Activated CD8-positive, alpha-beta memory T cell treated with anti-CD3 and anti-CD28 coated beads, Interleukin-2, amount 10 ng/mL, durations not matched to agents 7 days and 5 days (primary cell): ENCODE results near the gene CRIP1. TPM values are rescaled to one million over a fixed set of nuclear protein-coding genes. Genes with fewer than 3 reads are reported as not detected.

Experiments used
- ATAC-seq: fragments of 150-1000 bp; cut with Tn5 transposase; one replicate; pipeline ENCODE4 v1.10.0; 2021; ENCODE audit warnings: moderate library complexity
- CTCF ChIA-PET: fragments of 350-600 bp; sonication (Branson Sonifier 250); formaldehyde crosslinking; loops from one replicate; lab custom pipeline; 2021; ENCODE audit warnings: antibody characterized with exemption; lab: Charles Lee
- DNase-seq: peaks from one replicate; pipeline ENCODE4 v3.0.0-alpha.2; 2020
- H3K27ac Mint-ChIP-seq: one replicate; pipeline ENCODE4 v1.8.0; 2021; ENCODE audit warnings: mild to moderate bottlenecking, mixed read lengths
- H3K27me3 Mint-ChIP-seq: one replicate; pipeline ENCODE4 v1.8.0; 2021; ENCODE audit warnings: mixed read lengths
- H3K36me3 Mint-ChIP-seq: one replicate; pipeline ENCODE4 v1.8.0; 2021; ENCODE audit warnings: mild to moderate bottlenecking, mixed read lengths
- H3K4me1 Mint-ChIP-seq: one replicate; pipeline ENCODE4 v1.8.0; 2021; ENCODE audit warnings: mixed read lengths
- H3K4me3 Mint-ChIP-seq: one replicate; pipeline ENCODE4 v1.8.0; 2021; ENCODE audit warnings: mild to moderate bottlenecking, moderate library complexity, mixed read lengths
- H3K9me3 Mint-ChIP-seq: one replicate; pipeline ENCODE4 v1.8.0; 2022; ENCODE audit warnings: low read depth, mixed read lengths
- total RNA-seq, 2 experiments: library from RNA; stranded (reverse); gene quantifications; one replicate each; pipeline ENCODE4 v1.2.3, GENCODE V29; 2021

Gene CRIP1
- total RNA-seq, 2 experiments from 2014 or later, result 546 to 574 TPM

- Mint-ChIP-seq H3K27ac (no peak overlapping the region), H3K36me3 (peaks cover 8% of the 10 kb centered on the region), H3K4me1 (no peaks in the 10 kb centered on the region), H3K4me3 (no peak overlapping the region), H3K27me3 (no peaks in the 10 kb centered on the region), H3K9me3 (no peaks in the 10 kb centered on the region)
- CTCF ChIA-PET, result no interaction called here
- DNase-seq (no peak), ATAC-seq (no peak)
These were observed 29.7 kb upstream of the CRIP1 start for GRCh38 chr14:105456736-105457617.

DNA sequence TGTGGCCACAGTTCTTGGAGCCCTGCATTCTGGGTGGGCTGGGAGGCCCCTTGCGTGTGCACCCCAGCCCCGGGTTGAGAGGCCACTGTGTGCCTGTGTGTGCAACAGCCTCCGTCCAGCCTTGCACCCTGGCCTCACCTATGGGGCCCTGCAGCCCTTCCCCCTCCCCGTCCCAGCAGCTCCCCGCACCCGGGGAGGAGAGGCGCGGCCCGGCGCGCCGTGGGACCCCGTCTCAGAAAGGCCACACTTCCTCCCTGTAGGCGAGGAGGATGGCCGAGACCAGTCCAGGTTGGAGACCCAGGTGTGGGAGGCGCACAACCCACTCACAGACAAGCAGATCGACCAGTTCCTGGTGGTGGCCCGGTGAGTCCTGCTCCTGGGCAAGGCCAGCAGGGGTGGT, 28.7 kb upstream of the CRIP1 start:
- no peak overlapping the region for H3K27ac Mint-ChIP-seq
- ATAC-seq (peak; percentile 17), DNase-seq (no peak)
- H3K36me3 Mint-ChIP-seq, result peaks cover 8% of the 10 kb centered on the region
- no peaks in the 10 kb centered on the region for H3K27me3 Mint-ChIP-seq
- H3K9me3 Mint-ChIP-seq, result no peaks in the 10 kb centered on the region
- H3K4me1 Mint-ChIP-seq, result no peaks in the 10 kb centered on the region
- CTCF ChIA-PET, result no interaction called here
- H3K4me3 Mint-ChIP-seq, result no peak overlapping the region

DNA sequence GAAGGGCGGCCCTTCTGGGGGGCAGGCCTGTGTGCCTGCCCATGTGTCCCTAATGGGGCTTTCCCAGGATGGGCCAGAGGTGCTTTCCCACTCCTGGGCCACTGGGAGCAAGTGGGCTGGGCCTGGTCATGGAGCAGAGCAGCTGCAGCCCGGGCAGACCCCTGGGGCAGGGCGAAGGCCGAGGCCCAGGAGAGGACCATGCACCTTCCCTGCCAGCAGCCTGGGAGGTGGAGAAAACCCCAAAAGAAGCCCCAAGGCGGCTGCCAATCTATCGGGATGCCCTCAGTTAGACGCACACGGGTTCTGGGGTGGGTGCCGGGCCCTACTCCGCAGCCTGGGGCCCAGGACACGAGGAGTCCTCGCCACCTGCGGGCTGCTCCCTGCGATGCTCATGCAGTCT, 28.1 kb upstream of the CRIP1 start:
- no peaks in the 10 kb centered on the region for H3K9me3 Mint-ChIP-seq
- peaks cover 8% of the 10 kb centered on the region for H3K36me3 Mint-ChIP-seq
- H3K4me1 Mint-ChIP-seq, result no peaks in the 10 kb centered on the region
- H3K27me3 Mint-ChIP-seq, result no peaks in the 10 kb centered on the region
- no peak overlapping the region for H3K4me3 Mint-ChIP-seq
- H3K27ac Mint-ChIP-seq, result no peak overlapping the region
- DNase-seq (no peak), ATAC-seq (no peak)
- CTCF ChIA-PET, result no interaction called here

GRCh38 chr14:105460116-105460515, 26.6 kb upstream of the CRIP1 start:
- Mint-ChIP-seq H3K4me3 (no peak overlapping the region), H3K27me3 (no peaks in the 10 kb centered on the region), H3K36me3 (peaks cover 12% of the 10 kb centered on the region), H3K4me1 (no peaks in the 10 kb centered on the region), H3K9me3 (no peaks in the 10 kb centered on the region), H3K27ac (no peak overlapping the region)
- DNase-seq (no peak), ATAC-seq (no peak)
- CTCF ChIA-PET, result no interaction called here

- H3K4me1 Mint-ChIP-seq, result no peaks in the 10 kb centered on the region
- no peak for ATAC-seq
- CTCF ChIA-PET, result no interaction called here
- H3K27ac Mint-ChIP-seq, result no peak overlapping the region
- H3K27me3 Mint-ChIP-seq, result no peaks in the 10 kb centered on the region
- no peaks in the 10 kb centered on the region for H3K9me3 Mint-ChIP-seq
- H3K4me3 Mint-ChIP-seq, result no peak overlapping the region
- no peak for DNase-seq
- peaks cover 8% of the 10 kb centered on the region for H3K36me3 Mint-ChIP-seq
These were observed 26.1 kb upstream of the CRIP1 start for GRCh38 chr14:105460616-105461015.

DNA sequence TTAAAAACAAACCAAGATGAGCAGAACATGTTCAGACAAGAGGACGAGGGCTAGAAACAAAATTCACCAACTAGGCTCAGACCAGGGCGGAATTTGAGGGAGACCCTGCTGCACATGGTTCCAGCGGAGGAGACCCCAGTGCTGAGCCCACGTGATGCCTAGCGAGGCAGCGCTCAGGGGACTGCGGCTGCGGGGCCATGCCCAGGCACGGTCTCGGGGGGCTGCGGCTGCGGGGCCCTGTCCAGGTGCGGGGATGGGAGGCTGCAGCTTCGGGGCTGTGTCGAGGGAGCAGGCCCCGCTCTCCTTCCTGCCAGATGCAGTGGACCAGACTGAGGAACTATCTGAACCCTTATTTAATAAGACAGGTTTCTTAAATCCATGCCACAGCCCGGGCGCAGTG, 24.8 kb upstream of the CRIP1 start:
- no peak for ATAC-seq
- CTCF ChIA-PET, result no interaction called here
- Mint-ChIP-seq H3K4me3 (no peak overlapping the region), H3K36me3 (peaks cover 8% of the 10 kb centered on the region), H3K27ac (no peak overlapping the region), H3K4me1 (no peaks in the 10 kb centered on the region), H3K9me3 (no peaks in the 10 kb centered on the region), H3K27me3 (no peaks in the 10 kb centered on the region)
- no peak for DNase-seq

GRCh38 chr14:105464501-105464900, 22.2 kb upstream of the CRIP1 start:
- CTCF ChIA-PET, result no interaction called here
- no peaks in the 10 kb centered on the region for H3K9me3 Mint-ChIP-seq
- ATAC-seq (no peak), DNase-seq (no peak)
- H3K4me3 Mint-ChIP-seq, result no peak overlapping the region
- H3K27ac Mint-ChIP-seq, result no peak overlapping the region
- no peaks in the 10 kb centered on the region for H3K4me1 Mint-ChIP-seq
- H3K36me3 Mint-ChIP-seq, result peaks cover 8% of the 10 kb centered on the region
- H3K27me3 Mint-ChIP-seq, result no peaks in the 10 kb centered on the region

DNA sequence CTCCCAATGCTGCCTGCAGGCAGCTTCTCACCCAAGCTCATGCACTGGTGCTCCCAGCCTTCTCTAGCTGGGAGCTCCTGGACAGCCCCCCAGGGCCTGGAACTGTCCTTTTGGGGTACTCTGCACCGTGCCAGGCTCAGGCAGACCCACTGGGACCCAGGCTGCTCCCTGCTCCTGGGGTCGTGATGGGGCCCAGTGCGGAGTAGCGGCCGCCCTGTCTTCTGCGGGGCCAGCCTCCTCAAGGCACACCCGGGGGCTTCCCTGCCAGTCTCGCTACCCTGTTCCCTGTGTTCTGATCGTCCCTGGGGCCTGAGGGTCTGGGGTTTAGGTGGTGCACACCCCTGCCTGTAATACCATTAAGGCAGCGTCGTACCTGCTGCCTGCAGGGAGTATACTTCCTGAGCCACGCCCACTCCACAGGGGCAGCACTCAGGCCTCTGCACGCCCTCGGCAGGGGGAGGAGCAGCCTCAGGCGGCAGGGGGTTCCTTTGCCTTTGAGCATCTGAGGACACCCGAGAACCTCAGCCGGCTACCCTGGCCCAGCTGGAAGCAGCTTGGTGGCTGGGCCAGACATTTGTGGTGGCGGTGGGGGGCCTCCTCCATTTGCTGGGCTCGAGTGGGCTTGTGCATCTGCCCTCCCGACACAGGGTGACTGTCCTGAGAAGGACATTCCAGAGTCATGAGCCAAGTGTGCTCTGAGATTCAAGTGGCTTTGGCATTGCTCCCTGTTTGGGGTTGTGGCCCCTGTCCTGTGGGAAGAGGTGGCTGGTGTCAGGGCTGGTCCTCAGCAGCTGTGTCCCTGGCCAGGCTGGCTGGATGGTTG, 21.3 kb upstream of the CRIP1 start:
- Mint-ChIP-seq H3K27ac (no peak overlapping the region), H3K36me3 (peaks cover 8% of the 10 kb centered on the region), H3K4me3 (no peak overlapping the region), H3K4me1 (no peaks in the 10 kb centered on the region), H3K27me3 (no peaks in the 10 kb centered on the region), H3K9me3 (no peaks in the 10 kb centered on the region)
- CTCF ChIA-PET, result no interaction called here
- ATAC-seq (no peak), DNase-seq (no peak)

GRCh38 chr14:105466531-105467248, 20.0 kb upstream of the CRIP1 start:
- Mint-ChIP-seq H3K4me3 (no peak overlapping the region), H3K27me3 (no peaks in the 10 kb centered on the region), H3K27ac (no peak overlapping the region), H3K4me1 (no peaks in the 10 kb centered on the region), H3K36me3 (peaks cover 5% of the 10 kb centered on the region), H3K9me3 (no peaks in the 10 kb centered on the region)
- CTCF ChIA-PET, result no interaction called here
- DNase-seq (no peak), ATAC-seq (no peak)

DNA sequence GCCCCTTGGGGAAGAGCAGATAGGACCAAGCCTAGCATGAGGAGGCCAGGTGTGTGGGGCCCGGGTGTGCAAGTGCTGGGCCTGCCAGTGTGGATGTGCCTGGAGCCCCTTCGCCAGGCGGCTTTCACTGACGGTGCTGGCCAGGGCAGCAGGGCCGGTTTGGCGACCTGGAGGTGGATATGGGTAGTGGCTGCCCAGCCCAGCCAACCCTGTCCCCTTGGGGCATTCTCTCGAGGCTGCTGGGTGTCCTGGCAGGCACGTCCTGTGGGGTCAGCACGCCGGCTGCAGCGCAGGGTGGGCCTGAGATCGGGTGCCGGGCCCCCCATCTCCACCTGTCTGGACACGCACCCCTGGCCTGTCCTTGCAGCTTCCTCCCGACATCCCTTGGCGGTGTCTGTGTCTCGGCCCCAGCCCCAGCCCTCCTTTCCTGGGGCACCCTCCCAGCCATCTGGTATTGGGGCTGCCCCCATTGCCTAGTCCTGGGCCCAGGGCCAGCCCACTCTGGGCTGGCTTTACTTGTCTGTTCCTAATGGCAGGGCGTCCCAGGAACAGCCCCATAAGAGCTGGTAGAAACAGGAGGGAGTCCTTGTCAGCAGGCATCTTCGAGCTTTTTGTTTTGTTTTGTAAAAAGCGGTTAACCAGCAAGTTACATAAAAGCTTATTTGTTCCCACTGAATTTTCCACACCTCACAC, 19.3 kb upstream of the CRIP1 start:
- Mint-ChIP-seq H3K4me3 (no peak overlapping the region), H3K27me3 (no peaks in the 10 kb centered on the region), H3K36me3 (peaks cover 5% of the 10 kb centered on the region), H3K4me1 (no peaks in the 10 kb centered on the region), H3K9me3 (no peaks in the 10 kb centered on the region), H3K27ac (no peak overlapping the region)
- no peak for DNase-seq
- CTCF ChIA-PET, result interaction anchor here (1.1 to 1.3 kb wide), 2 partner anchors 13 to 19 kb away, joined by 3 read pairs; no protein-coding TSS in a partner anchor
- no peak for ATAC-seq

GRCh38 chr14:105467942-105468471, 18.7 kb upstream of the CRIP1 start:
- ATAC-seq, result no peak
- H3K36me3 Mint-ChIP-seq, result peaks cover 4% of the 10 kb centered on the region
- H3K4me3 Mint-ChIP-seq, result no peak overlapping the region
- H3K27ac Mint-ChIP-seq, result no peak overlapping the region
- no peak for DNase-seq
- no peaks in the 10 kb centered on the region for H3K9me3 Mint-ChIP-seq
- no peaks in the 10 kb centered on the region for H3K4me1 Mint-ChIP-seq
- CTCF ChIA-PET, result interaction anchor here (1.1 to 1.3 kb wide), 2 partner anchors 13 to 20 kb away, joined by 3 read pairs; no protein-coding TSS in a partner anchor
- no peaks in the 10 kb centered on the region for H3K27me3 Mint-ChIP-seq

DNA sequence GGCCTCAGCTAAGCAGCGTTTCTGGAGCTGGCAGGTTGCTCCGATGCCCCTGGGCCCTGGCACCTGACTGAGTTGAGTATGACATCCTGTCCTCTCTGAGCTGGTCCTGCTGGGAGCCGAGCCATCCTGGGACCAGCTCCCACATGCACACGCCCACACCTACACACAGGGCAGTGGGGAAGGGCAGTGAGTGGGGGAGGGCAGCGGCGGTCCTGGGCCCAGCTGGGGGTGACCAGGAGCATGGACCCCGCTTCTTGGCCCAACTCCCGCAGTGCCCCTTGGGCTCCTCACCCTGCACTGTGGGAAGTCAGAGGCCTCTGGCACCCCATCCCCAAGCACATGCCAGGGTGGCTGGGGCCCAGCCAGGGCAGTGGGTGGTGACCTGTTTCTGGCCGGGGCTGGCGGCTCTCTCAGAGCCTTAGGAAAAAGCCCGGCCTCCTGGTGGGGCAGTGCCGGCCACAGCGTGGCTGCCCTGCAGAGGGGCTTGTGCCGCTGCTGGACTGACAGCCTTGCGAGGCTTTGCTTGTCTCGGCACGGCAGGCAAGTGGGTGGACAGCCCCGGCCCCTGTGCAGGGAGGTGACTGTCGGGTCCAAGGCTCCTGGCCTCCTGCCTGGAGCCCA, 18.0 kb upstream of the CRIP1 start:
- no peak overlapping the region for H3K4me3 Mint-ChIP-seq
- no peaks in the 10 kb centered on the region for H3K4me1 Mint-ChIP-seq
- H3K27ac Mint-ChIP-seq, result no peak overlapping the region
- CTCF ChIA-PET, result interaction anchor here (1.3 kb wide), 1 partner anchor 12 kb away, joined by 3 read pairs; no protein-coding TSS in a partner anchor
- H3K27me3 Mint-ChIP-seq, result no peaks in the 10 kb centered on the region
- H3K36me3 Mint-ChIP-seq, result peaks cover 3% of the 10 kb centered on the region
- ATAC-seq (no peak), DNase-seq (no peak)
- H3K9me3 Mint-ChIP-seq, result no peaks in the 10 kb centered on the region
